Measurements from ENCODE around the gene TRIM28.

DNA sequence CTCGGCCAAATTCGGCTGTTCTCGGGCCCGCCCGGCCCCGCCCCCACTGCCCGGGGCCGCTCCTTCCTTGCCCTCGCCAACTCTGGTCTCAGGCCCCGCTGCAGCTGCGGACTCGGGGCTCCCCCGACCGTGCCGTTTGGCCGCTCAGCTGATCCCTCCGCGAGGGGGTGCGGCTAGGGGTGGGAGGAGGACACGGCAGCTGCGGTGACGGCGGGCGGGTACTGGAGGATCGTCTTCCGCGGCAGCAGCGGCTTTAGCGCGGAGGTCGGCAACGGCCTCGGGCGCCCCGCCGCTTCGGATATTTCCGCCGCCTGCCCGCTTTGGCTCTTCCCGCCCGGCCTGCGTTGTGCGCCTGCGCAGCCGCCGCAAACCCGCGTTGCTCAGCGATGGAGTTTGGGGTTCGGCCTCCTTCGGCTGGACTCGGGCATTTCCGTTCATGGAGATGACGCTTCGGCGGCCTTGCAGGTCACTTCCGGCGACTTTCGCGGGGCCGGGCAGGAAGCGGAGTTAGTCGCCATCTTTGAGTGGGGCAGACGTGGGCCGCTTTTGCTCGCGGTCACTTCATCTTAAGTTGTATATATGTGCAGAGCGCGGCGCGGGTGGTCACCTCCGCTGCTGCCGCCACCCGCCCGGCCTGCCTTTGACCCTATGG is 14.9 kb downstream of the TRIM28 start:
- TF ChIP-seq, protein P1, sequence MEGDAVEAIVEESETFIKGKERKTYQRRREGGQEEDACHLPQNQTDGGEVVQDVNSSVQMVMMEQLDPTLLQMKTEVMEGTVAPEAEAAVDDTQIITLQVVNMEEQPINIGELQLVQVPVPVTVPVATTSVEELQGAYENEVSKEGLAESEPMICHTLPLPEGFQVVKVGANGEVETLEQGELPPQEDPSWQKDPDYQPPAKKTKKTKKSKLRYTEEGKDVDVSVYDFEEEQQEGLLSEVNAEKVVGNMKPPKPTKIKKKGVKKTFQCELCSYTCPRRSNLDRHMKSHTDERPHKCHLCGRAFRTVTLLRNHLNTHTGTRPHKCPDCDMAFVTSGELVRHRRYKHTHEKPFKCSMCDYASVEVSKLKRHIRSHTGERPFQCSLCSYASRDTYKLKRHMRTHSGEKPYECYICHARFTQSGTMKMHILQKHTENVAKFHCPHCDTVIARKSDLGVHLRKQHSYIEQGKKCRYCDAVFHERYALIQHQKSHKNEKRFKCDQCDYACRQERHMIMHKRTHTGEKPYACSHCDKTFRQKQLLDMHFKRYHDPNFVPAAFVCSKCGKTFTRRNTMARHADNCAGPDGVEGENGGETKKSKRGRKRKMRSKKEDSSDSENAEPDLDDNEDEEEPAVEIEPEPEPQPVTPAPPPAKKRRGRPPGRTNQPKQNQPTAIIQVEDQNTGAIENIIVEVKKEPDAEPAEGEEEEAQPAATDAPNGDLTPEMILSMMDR (IDR thresholded peaks at IDR 0.05; ENCODE audit: low read depth, low read length, missing input control): no peak
- TF ChIP-seq, protein P2, sequence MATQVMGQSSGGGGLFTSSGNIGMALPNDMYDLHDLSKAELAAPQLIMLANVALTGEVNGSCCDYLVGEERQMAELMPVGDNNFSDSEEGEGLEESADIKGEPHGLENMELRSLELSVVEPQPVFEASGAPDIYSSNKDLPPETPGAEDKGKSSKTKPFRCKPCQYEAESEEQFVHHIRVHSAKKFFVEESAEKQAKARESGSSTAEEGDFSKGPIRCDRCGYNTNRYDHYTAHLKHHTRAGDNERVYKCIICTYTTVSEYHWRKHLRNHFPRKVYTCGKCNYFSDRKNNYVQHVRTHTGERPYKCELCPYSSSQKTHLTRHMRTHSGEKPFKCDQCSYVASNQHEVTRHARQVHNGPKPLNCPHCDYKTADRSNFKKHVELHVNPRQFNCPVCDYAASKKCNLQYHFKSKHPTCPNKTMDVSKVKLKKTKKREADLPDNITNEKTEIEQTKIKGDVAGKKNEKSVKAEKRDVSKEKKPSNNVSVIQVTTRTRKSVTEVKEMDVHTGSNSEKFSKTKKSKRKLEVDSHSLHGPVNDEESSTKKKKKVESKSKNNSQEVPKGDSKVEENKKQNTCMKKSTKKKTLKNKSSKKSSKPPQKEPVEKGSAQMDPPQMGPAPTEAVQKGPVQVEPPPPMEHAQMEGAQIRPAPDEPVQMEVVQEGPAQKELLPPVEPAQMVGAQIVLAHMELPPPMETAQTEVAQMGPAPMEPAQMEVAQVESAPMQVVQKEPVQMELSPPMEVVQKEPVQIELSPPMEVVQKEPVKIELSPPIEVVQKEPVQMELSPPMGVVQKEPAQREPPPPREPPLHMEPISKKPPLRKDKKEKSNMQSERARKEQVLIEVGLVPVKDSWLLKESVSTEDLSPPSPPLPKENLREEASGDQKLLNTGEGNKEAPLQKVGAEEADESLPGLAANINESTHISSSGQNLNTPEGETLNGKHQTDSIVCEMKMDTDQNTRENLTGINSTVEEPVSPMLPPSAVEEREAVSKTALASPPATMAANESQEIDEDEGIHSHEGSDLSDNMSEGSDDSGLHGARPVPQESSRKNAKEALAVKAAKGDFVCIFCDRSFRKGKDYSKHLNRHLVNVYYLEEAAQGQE (IDR thresholded peaks at IDR 0.05): peak; percentile 50
- TF ChIP-seq, protein P3, sequence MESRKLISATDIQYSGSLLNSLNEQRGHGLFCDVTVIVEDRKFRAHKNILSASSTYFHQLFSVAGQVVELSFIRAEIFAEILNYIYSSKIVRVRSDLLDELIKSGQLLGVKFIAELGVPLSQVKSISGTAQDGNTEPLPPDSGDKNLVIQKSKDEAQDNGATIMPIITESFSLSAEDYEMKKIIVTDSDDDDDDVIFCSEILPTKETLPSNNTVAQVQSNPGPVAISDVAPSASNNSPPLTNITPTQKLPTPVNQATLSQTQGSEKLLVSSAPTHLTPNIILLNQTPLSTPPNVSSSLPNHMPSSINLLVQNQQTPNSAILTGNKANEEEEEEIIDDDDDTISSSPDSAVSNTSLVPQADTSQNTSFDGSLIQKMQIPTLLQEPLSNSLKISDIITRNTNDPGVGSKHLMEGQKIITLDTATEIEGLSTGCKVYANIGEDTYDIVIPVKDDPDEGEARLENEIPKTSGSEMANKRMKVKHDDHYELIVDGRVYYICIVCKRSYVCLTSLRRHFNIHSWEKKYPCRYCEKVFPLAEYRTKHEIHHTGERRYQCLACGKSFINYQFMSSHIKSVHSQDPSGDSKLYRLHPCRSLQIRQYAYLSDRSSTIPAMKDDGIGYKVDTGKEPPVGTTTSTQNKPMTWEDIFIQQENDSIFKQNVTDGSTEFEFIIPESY (IDR thresholded peaks at IDR 0.05): peak; percentile 33
- TF ChIP-seq TAF1 (conservative IDR thresholded peaks at IDR 0.05): no peak
- TF ChIP-seq HNF4A (conservative IDR thresholded peaks at IDR 0.05): no peak
- no peak for TF ChIP-seq SP1 (IDR thresholded peaks at IDR 0.05)
- TF ChIP-seq EGR1 (IDR thresholded peaks at IDR 0.05; ENCODE audit: low read depth in 2 of 2): no peak
- peak; percentile 100 for TF ChIP-seq YY1 (IDR thresholded peaks at IDR 0.05)
- TF ChIP-seq JUND (IDR thresholded peaks at IDR 0.05): no peak
- TF ChIP-seq, protein P4, sequence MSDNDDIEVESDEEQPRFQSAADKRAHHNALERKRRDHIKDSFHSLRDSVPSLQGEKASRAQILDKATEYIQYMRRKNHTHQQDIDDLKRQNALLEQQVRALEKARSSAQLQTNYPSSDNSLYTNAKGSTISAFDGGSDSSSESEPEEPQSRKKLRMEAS (IDR thresholded peaks at IDR 0.05): no peak
- TF ChIP-seq, protein P5, sequence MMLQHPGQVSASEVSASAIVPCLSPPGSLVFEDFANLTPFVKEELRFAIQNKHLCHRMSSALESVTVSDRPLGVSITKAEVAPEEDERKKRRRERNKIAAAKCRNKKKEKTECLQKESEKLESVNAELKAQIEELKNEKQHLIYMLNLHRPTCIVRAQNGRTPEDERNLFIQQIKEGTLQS (IDR thresholded peaks at IDR 0.05): no peak
- no peak for TF ChIP-seq FOXA1 (IDR thresholded peaks at IDR 0.05)
- no peak for TF ChIP-seq RAD21 (IDR thresholded peaks at IDR 0.05)
